Body of pancreas (tissue), 4 donors: ENCODE measurements around the gene KLHDC7A.

Source experiments
- CTCF ChIP-seq, 7 experiments: fragments of 450-650 bp in 4 of 7; fragments of 200-600 bp in 3 of 7; sonication (generic) in 3 of 7; IDR thresholded peaks; one replicate each; pipeline ENCODE4 v1.5.1; 2016 to 2019; ENCODE audit warnings: antibody characterized with exemption in 7 of 7
- POLR2A ChIP-seq, 3 donors: fragments of 450-650 bp; IDR thresholded peaks; one replicate each; pipeline ENCODE4 v1.6.1; 2016; ENCODE audit warnings: antibody characterized with exemption in 3 of 3, mild to moderate bottlenecking in 2 of 3

- TF ChIP-seq POLR2A (IDR thresholded peaks at IDR 0.05) = no peak
- TF ChIP-seq CTCF (IDR thresholded peaks at IDR 0.05) = no peak
Observed at GRCh38 chr1:18458133-18459092, 22.3 kb upstream of the KLHDC7A start.
